ENCODE data around the gene OR7C2. TPM values are rescaled to one million over a fixed set of nuclear protein-coding genes. Genes with fewer than 3 reads are reported as not detected.

The OR7C2 gene
- total RNA-seq, 6 experiments from 2014 or later: not detected

DNA sequence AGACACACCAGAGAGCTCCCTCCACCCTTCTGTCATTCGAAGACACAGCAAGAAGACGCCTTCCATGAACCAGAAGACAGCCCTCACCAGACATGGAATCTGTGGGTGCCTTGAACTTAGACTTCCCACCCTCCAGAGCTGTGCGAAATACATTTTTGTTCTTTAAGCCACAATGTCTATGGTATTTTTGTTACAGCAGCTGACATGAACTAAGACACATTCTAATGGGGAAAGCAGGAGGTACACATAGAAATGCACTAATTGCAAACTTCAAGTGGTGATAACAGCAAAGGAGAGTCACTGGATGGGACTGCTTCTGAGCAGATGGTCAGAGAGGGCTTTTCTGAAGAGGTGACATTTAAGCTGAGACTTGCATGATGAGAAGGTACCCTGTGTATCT is 16.2 kb downstream of the OR7C2 start:
- DNase-seq (no peak), ATAC-seq (no peak)
- Histone ChIP-seq H3K36me3 (no peaks in the 10 kb centered on the region), H3K4me1 (no peaks in the 10 kb centered on the region), H3K9me3 (no peaks in the 10 kb centered on the region), H3K27ac (no peak overlapping the region), H3K27me3 (no peaks in the 10 kb centered on the region), H3K4me3 (no peak overlapping the region)
- intact Hi-C loops (cut with DNase I): no loop called here
- 67% methylated on average over 3 of the region's 3 CpGs for WGBS (ENCODE audit: insufficient coverage, low coverage, low lambda C conversion rate, missing lambda C conversion rate)
- TF ChIP-seq CTCF (IDR thresholded peaks at IDR 0.05) (no peak), POLR2A (IDR thresholded peaks at IDR 0.05) (no peak)

DNA sequence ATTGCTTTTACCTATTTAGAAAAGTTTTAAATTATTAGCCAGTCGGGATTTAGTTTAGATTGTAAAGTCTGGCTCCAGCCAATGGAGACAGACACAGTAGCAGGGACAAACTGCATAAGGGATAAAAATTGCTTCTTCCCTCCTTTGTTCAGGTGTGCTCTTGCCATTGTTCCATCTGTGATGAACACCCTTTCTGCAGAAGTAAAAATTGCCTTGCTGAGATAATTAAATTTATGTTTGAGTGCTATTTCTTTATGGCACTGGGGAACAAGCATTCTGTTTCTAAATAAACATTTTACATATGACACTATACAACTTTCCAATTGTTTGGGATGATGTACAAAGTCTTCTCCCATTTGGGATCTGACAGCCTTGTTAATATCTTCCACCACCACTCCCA is 18.0 kb downstream of the OR7C2 start:
- DNase-seq (no peak), ATAC-seq (no peak)
- 40% methylated on average over 1 of the region's 1 CpG for whole genome bisulfite sequencing (ENCODE audit: insufficient coverage, low coverage, low lambda C conversion rate, missing lambda C conversion rate)
- no peaks in the 10 kb centered on the region for H3K36me3 ChIP-seq
- no peak overlapping the region for H3K27ac ChIP-seq
- intact Hi-C loops (cut with DNase I): no loop called here
- no peaks in the 10 kb centered on the region for H3K4me1 ChIP-seq
- H3K27me3 ChIP-seq: no peaks in the 10 kb centered on the region
- no peaks in the 10 kb centered on the region for H3K9me3 ChIP-seq
- H3K4me3 ChIP-seq: no peak overlapping the region
- no peak for TF ChIP-seq CTCF (IDR thresholded peaks at IDR 0.05)
- no peak for TF ChIP-seq POLR2A (IDR thresholded peaks at IDR 0.05)

GRCh38 chr19:14961956-14962685 is 20.8 kb downstream of the OR7C2 start:
- DNase-seq: no peak
- 74% methylated on average over 16 of the region's 24 CpGs for WGBS (ENCODE audit: insufficient coverage, low coverage, low lambda C conversion rate, missing lambda C conversion rate)
- H3K27me3 ChIP-seq: no peaks in the 10 kb centered on the region
- H3K36me3 ChIP-seq: no peaks in the 10 kb centered on the region
- no peak overlapping the region for H3K4me3 ChIP-seq
- TF ChIP-seq POLR2A (IDR thresholded peaks at IDR 0.05): no peak
- no peak for TF ChIP-seq CTCF (IDR thresholded peaks at IDR 0.05)
- no peaks in the 10 kb centered on the region for H3K9me3 ChIP-seq
- no peak for ATAC-seq
- no peaks in the 10 kb centered on the region for H3K4me1 ChIP-seq
- no peak overlapping the region for H3K27ac ChIP-seq
- intact Hi-C loops (cut with DNase I): no loop called here

GRCh38 chr19:14968247-14968646 is 27.0 kb downstream of the OR7C2 start:
- no peak overlapping the region for H3K27ac ChIP-seq
- ATAC-seq (no peak), DNase-seq (no peak)
- intact Hi-C loops (cut with DNase I): no loop called here
- TF ChIP-seq POLR2A (IDR thresholded peaks at IDR 0.05): no peak
- no peak for TF ChIP-seq CTCF (IDR thresholded peaks at IDR 0.05)
- H3K36me3 ChIP-seq: no peaks in the 10 kb centered on the region
- no peaks in the 10 kb centered on the region for H3K9me3 ChIP-seq
- WGBS (ENCODE audit: insufficient coverage, low coverage, low lambda C conversion rate, missing lambda C conversion rate): 83% methylated on average over 1 of the region's 14 CpGs
- no peak overlapping the region for H3K4me3 ChIP-seq
- no peaks in the 10 kb centered on the region for H3K4me1 ChIP-seq
- no peaks in the 10 kb centered on the region for H3K27me3 ChIP-seq
